Ishikawa (cell line): ENCODE measurements around the gene PLCH1.

Experiments
- CREB1 ChIP-seq: IDR thresholded peaks from 2 replicates; pipeline ENCODE4 v1.6.1; 2012; ENCODE audit warnings: low read depth
- EGR1 ChIP-seq: IDR thresholded peaks from 2 replicates; pipeline ENCODE4 v1.6.1; 2012
- EP300 ChIP-seq: IDR thresholded peaks from 2 replicates; pipeline ENCODE4 v1.6.1; 2012; ENCODE audit warnings: borderline replicate concordance
- FOXM1 ChIP-seq: IDR thresholded peaks from 2 replicates; pipeline ENCODE4 v1.6.1; 2012; ENCODE audit warnings: low read depth, borderline replicate concordance
- NFIC ChIP-seq: IDR thresholded peaks from 2 replicates; pipeline ENCODE4 v1.6.1; 2012
- RAD21 ChIP-seq: IDR thresholded peaks from 2 replicates; pipeline ENCODE4 v1.6.1; 2012; ENCODE audit warnings: low read depth
- REST ChIP-seq: IDR thresholded peaks from 2 replicates; pipeline ENCODE4 v1.6.1; 2012; ENCODE audit warnings: low read depth, mild to moderate bottlenecking
- TAF1 ChIP-seq: IDR thresholded peaks from 2 replicates; pipeline ENCODE4 v1.6.1; 2012; ENCODE audit warnings: low read depth, mild to moderate bottlenecking
- USF1 ChIP-seq: IDR thresholded peaks from 2 replicates; pipeline ENCODE4 v1.6.1; 2012

GRCh38 chr3:155556531-155556930, 188.3 kb downstream of the PLCH1 start:
- TF ChIP-seq USF1 (no peak), EP300 (no peak), FOXM1 (no peak), RAD21 (no peak), CREB1 (no peak), NFIC (no peak), REST (no peak), TAF1 (no peak), EGR1 (no peak)
